Measurements from ENCODE around the gene GLB1L3. TPM values are rescaled to one million over a fixed set of nuclear protein-coding genes. Genes with fewer than 3 reads are reported as not detected.

The GLB1L3 gene
- total RNA-seq, 2 donors from 2014 or later = 1.3 TPM; not detected in 1

DNA sequence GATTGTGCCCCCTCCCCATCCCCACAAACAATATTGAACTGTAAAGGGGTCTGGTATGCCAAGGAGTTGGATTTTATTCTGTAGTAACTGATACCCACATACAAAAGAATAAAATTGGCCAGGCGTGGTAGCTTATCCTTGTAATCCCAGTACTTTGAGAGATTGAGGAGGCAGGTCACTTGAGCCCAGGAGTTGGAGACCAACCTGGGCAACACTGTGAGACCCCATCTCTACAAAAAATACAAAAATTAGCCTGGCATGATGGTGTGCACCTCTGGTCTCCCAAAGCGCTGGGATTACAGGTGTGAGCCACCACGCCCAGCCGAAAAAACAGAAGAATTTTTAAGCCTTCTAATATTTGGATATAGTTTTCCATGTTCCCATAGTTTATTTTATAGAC lies 4.2 kb upstream of the GLB1L3 start:
- no peak overlapping the region for H3K4me3 ChIP-seq

DNA sequence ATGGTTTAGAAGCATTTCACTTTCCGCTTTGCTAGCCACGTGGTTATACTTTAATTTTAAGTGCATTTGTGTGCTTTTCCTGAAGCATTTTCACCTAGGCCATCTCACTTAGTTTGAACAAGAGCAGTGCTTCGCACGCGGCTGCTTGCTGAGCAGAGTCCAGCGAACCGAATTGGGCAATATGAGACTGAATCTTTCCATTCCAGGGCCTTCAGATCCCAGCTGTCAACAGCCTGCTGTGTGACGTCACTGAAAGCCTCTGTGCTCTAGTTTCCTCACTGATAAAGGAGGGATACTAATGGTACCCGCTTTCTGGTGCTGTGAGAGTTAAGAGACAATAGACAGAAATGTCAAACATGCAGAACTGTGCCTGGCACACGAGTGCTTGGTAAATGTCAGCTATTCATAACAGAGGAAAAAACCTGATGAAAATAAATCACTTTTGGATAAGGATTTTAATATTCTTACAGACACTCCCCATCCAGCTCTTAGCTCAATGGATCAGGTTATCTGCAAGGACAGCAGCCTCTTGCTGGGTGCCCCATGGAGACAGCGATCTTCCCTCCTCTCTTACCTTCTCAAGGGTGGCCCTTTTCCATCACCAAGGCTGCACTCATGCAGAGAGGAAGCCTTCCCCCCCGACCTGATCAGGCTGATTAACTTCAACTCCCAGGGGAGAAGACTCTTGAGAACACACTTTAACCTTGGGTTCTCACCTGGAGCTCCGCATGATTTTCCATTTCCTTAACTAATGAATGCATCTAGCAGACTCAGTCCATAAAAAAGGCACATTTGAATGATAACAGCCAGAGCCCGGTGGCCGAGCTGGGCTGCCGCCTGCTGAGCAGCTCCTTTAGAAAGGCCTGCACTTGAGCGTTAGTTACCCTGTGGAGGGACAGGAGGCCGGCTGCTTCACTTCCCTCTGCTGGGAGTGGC lies 3.5 kb upstream of the GLB1L3 start:
- ATAC-seq (no peak), DNase-seq (no peak)
- H3K27ac ChIP-seq = no peak overlapping the region
- H3K36me3 ChIP-seq (replicated peaks in 1 of 2; ENCODE audit: insufficient read depth in 1 of 2, low read depth in 2 of 2) = no peaks in the 10 kb centered on the region
- 33 to 34% methylated on average over 18 of the region's 18 CpGs for WGBS, 2 donors
- H3K4me1 ChIP-seq = peaks cover 17% of the 10 kb centered on the region
- no peaks in the 10 kb centered on the region for H3K9me3 ChIP-seq
- H3K27me3 ChIP-seq = peaks cover 0 to 28% of the 10 kb centered on the region in 2 donors
- no peak overlapping the region for H3K4me3 ChIP-seq
- no peak for TF ChIP-seq POLR2A (IDR thresholded peaks at IDR 0.05)
- intact Hi-C loops (cut with DNase I) = no loop called here

More for the DNA sequence above, 4.2 kb upstream of the GLB1L3 start:
- Histone ChIP-seq H3K9me3 (no peaks in the 10 kb centered on the region), H3K36me3 (replicated peaks in 1 of 2; ENCODE audit: insufficient read depth in 1 of 2, low read depth in 2 of 2) (no peaks in the 10 kb centered on the region), H3K27me3 (peaks cover 0 to 24% of the 10 kb centered on the region in 2 donors), H3K4me1 (peaks cover 16% of the 10 kb centered on the region), H3K27ac (no peak overlapping the region)
- TF ChIP-seq, protein P1, sequence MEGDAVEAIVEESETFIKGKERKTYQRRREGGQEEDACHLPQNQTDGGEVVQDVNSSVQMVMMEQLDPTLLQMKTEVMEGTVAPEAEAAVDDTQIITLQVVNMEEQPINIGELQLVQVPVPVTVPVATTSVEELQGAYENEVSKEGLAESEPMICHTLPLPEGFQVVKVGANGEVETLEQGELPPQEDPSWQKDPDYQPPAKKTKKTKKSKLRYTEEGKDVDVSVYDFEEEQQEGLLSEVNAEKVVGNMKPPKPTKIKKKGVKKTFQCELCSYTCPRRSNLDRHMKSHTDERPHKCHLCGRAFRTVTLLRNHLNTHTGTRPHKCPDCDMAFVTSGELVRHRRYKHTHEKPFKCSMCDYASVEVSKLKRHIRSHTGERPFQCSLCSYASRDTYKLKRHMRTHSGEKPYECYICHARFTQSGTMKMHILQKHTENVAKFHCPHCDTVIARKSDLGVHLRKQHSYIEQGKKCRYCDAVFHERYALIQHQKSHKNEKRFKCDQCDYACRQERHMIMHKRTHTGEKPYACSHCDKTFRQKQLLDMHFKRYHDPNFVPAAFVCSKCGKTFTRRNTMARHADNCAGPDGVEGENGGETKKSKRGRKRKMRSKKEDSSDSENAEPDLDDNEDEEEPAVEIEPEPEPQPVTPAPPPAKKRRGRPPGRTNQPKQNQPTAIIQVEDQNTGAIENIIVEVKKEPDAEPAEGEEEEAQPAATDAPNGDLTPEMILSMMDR (IDR thresholded peaks at IDR 0.05) = no peak
- TF ChIP-seq POLR2A (IDR thresholded peaks at IDR 0.05) = no peak
- ATAC-seq = no peak
- intact Hi-C loops (cut with DNase I) = no loop called here
- 84 to 87% methylated on average over 4 of the region's 4 CpGs for WGBS, 2 donors
- no peak for DNase-seq

DNA sequence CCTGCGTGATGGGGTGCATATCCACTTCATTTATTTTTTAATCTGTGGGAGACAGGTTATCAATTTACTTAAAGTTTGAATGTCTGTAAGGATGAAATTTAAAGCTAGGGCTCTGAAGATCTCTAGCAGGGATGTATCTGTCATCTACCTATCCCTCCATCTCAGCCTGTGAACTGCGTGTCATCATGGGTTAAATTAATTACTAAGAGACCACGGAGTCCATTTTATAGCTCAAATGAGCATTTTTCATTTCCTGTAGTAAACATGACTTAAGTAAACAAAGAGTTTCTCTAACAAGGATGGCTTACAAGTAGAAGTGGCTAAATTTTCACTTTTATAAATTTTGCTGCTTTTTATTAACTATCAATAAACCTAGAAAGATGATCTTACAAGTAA lies 2.9 kb upstream of the GLB1L3 start:
- DNase-seq = no peak
- Histone ChIP-seq H3K27me3 (peaks cover 0 to 30% of the 10 kb centered on the region in 2 donors), H3K4me3 (no peak overlapping the region), H3K36me3 (replicated peaks in 1 of 2; ENCODE audit: insufficient read depth in 1 of 2, low read depth in 2 of 2) (no peaks in the 10 kb centered on the region), H3K4me1 (peaks cover 17% of the 10 kb centered on the region), H3K9me3 (no peaks in the 10 kb centered on the region), H3K27ac (no peak overlapping the region)
- 30 to 39% methylated on average over 3 of the region's 3 CpGs for WGBS, 2 donors
- ATAC-seq = no peak
- intact Hi-C loops (cut with DNase I) = no loop called here
- TF ChIP-seq, protein P1 (IDR thresholded peaks at IDR 0.05) = no peak
- TF ChIP-seq POLR2A (IDR thresholded peaks at IDR 0.05) = no peak

DNA sequence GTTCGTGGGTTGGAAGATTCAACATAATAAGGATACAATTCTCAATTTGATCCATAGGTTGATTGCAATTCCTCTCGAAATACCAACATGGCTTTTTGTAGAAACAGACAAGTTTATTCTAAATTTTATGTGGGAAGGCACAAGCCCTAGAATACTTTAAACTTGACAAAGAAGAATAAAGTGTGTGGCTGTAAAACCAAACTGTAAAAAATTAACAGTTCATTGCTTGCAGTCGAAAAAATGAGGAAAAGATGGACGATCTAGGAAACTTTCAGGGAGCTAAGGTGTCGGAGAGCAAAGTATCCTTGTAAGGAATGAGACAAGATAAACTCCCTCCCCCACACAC lies 1.0 kb upstream of the GLB1L3 start:
- no peak for DNase-seq
- Histone ChIP-seq H3K9me3 (no peaks in the 10 kb centered on the region), H3K27ac (no peak overlapping the region), H3K4me3 (no peak overlapping the region), H3K36me3 (replicated peaks in 1 of 2; ENCODE audit: insufficient read depth in 1 of 2, low read depth in 2 of 2) (no peaks in the 10 kb centered on the region), H3K4me1 (peaks cover 17% of the 10 kb centered on the region), H3K27me3 (peaks cover 0 to 30% of the 10 kb centered on the region in 2 donors)
- TF ChIP-seq, protein P1 (IDR thresholded peaks at IDR 0.05) = no peak
- no peak for TF ChIP-seq POLR2A (IDR thresholded peaks at IDR 0.05)
- ATAC-seq = no peak
- WGBS, 2 donors = 24 to 29% methylated on average over 5 of the region's 5 CpGs
- intact Hi-C loops (cut with DNase I) = no loop called here

DNA sequence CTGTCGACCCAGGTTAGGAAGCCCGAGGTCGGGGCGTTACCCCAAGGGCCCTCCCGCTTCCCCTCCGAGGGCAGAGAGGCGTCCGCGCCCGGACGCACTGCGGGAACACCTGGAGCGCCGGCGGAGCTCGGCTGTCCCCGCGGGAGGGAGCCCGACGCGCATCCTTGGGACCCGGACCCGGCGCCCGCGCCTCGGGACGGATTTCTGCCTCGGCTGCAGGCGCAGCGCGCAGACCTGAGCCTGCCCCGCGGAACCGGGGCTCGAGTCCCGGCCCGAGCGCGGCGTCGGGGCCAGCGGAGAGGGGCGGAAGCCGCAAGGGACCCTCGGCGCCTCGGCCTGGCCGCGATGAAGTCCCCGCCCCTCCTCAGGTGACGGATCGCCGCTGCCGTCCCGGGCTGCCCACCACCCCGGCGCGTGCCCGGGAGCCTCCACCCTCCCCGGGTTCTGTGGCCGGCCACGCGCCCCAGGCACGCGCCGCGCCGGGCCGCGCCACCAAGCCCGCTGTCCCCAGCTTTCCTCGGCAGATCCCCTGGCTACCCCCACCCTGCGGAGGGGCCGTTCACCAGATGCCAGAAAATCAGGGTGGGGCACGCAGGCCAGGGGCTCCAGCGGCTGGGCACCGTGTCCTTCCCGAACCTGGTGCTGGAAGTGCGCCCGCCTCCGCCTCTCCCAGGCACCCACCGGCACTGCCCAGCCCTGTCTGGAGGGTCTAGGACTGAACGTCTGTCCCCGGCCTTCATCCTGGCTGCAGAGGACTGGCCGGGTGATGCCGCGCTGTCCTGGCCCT lies 410 bp downstream of the GLB1L3 start:
- Histone ChIP-seq H3K9me3 (no peaks in the 10 kb centered on the region), H3K27ac (no peak overlapping the region), H3K4me3 (no peak overlapping the region), H3K27me3 (peaks cover 0 to 28% of the 10 kb centered on the region in 2 donors), H3K4me1 (peaks cover 17% of the 10 kb centered on the region), H3K36me3 (replicated peaks in 1 of 2; ENCODE audit: insufficient read depth in 1 of 2, low read depth in 2 of 2) (no peaks in the 10 kb centered on the region)
- DNase-seq (no peak), ATAC-seq (peak; percentile 34)
- TF ChIP-seq, protein P1 (IDR thresholded peaks at IDR 0.05) = peak in 1 of 7 experiments; percentile 1
- no peak for TF ChIP-seq POLR2A (IDR thresholded peaks at IDR 0.05)
- 0 to 2% methylated on average over 1 to 47 of the region's 88 CpGs for WGBS, 2 donors
- intact Hi-C loops (cut with DNase I) = no loop called here
